SK-N-SH treated with all-trans-retinoic acid at 6 μM for 48 hours (cell line): ENCODE measurements around the gene DET1.
"Not testable (repeated sequence)": the region's sequence is repeated elsewhere in the genome, so short reads cannot be mapped to it uniquely, and the experiment has no call there.

Source experiments
- ESRRG ChIP-seq: fragments of 250-450 bp; sonication (Bioruptor Pico); IDR thresholded peaks from 2 replicates; pipeline ENCODE4 v1.6.1; 2021; ENCODE audit warnings: mild to moderate bottlenecking
- OSR1 ChIP-seq: fragments of 250-450 bp; sonication (Bioruptor Pico); IDR thresholded peaks from 2 replicates; pipeline ENCODE4 v1.8.0; 2022; ENCODE audit warnings: moderate library complexity, mild to moderate bottlenecking, inconsistent platforms
- RARB ChIP-seq: fragments of 250-450 bp; sonication (Bioruptor Pico); IDR thresholded peaks from 2 replicates; pipeline ENCODE4 v1.8.0; 2021; ENCODE audit warnings: mild to moderate bottlenecking, moderate library complexity
- TOX ChIP-seq: fragments of 250-450 bp; sonication (Bioruptor Pico); IDR thresholded peaks from 2 replicates; pipeline ENCODE4 v1.8.0; 2021; ENCODE audit warnings: mild to moderate bottlenecking, moderate library complexity, borderline replicate concordance
- ZNF70 ChIP-seq: fragments of 450-650 bp; formaldehyde crosslinking; IDR thresholded peaks from 2 replicates; pipeline ENCODE4 v1.5.0; 2020; ENCODE audit warnings: mild to moderate bottlenecking, moderate library complexity
- TF ChIP-seq, protein P1 (sequence below): fragments of 250-450 bp; sonication (Bioruptor Pico); IDR thresholded peaks from 2 replicates; pipeline ENCODE4 v1.8.0; 2020; ENCODE audit warnings: mild to moderate bottlenecking, moderate library complexity, borderline replicate concordance

DNA sequence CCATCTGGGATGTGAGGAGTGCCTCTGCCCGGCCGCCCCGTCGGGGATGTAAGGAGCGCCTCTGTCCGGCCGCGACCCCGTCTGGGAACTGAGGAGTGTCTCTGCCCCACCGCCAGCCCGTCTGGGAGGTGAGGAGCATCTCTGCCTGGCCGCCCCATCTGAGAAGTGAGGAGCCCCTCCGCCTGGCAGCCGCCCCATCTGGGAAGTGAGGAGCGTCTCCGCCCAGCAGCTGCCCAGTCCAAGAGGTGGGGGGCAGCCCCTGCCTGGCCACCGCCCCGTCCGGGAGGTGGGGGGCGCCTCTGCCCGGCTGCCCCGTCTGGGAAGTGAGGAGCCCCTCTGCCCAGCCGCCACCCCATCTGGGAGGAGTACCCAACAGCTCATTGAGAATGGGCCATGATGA lies 22.4 kb downstream of the DET1 start:
- TF ChIP-seq, protein P1, sequence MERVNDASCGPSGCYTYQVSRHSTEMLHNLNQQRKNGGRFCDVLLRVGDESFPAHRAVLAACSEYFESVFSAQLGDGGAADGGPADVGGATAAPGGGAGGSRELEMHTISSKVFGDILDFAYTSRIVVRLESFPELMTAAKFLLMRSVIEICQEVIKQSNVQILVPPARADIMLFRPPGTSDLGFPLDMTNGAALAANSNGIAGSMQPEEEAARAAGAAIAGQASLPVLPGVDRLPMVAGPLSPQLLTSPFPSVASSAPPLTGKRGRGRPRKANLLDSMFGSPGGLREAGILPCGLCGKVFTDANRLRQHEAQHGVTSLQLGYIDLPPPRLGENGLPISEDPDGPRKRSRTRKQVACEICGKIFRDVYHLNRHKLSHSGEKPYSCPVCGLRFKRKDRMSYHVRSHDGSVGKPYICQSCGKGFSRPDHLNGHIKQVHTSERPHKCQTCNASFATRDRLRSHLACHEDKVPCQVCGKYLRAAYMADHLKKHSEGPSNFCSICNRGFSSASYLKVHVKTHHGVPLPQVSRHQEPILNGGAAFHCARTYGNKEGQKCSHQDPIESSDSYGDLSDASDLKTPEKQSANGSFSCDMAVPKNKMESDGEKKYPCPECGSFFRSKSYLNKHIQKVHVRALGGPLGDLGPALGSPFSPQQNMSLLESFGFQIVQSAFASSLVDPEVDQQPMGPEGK (CRISPR knock-in tag): not testable (repeated sequence)
- not testable (repeated sequence) for TF ChIP-seq RARB; ESRRG (CRISPR knock-in tag); ZNF70 (CRISPR knock-in tag); TOX (CRISPR knock-in tag); OSR1 (CRISPR knock-in tag)
